Suppressor macrophage treated with lipopolysaccharide for 4 hours (primary cell): ENCODE measurements around the gene FBXW12.
"Not testable (repeated sequence)": the region's sequence is repeated elsewhere in the genome, so short reads cannot be mapped to it uniquely, and the experiment has no call there.

Experiments
- DNase-seq: peaks from one replicate; pipeline ENCODE4 v3.0.0-alpha.2; 2020

Gene FBXW12

DNA sequence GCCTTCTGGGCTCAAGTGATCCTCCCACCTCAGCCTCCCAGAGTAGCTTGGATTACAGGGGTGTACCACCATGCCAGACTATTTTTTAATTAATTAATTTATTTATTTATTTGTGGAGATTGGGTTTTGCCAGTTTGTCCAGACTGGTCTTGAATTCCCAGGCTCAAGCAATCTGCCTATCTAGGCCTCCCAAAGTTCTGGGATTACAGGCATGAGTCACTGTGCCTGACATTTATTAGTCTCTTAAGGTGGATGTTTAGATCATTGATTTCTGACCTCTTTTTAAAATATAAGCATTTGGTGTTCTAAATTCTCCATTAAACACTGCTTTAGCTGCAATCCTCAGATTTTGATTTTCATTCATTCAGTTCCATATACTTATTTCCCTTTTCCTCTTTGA is 15.6 kb downstream of the FBXW12 start:
- DNase-seq = no peak

DNA sequence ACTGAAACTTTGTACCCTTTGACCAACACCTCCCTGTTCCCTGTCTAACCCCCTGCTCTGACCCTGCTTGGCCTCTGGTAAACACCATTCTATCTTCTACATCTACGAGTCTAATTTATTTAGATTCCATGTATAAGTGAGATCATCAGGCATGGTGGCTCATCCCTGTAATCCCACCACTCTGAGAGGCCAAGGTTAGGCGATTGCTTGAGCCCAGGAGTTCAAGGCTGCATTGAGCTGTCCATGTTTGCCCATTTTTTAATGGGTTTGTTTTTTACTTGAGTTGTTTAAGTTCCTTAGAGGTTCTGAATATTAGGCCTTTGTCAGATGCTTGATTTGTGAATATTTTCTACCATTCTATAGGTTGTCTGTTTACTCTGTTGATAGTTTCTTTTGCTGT is 16.9 kb downstream of the FBXW12 start:
- DNase-seq = no peak

DNA sequence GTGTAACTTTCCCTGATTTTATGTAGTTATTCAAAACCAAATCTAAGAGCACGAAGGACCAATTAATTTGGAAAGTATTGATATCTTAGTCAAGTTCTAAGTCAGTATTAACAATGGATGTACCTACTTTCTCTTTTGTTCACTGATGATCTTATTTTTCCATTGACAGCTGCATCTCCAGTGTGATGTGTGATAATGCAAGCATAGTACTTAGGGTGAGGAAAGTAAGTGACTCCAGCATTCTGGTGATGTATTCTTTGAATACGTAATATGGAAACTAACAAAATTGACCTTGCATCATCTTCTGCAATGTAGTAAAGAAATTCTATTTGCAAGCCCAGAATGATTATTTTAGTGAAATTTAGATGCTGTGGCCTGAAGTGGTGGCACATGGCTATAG is 22.4 kb downstream of the FBXW12 start:
- peak; percentile 22 for DNase-seq

DNA sequence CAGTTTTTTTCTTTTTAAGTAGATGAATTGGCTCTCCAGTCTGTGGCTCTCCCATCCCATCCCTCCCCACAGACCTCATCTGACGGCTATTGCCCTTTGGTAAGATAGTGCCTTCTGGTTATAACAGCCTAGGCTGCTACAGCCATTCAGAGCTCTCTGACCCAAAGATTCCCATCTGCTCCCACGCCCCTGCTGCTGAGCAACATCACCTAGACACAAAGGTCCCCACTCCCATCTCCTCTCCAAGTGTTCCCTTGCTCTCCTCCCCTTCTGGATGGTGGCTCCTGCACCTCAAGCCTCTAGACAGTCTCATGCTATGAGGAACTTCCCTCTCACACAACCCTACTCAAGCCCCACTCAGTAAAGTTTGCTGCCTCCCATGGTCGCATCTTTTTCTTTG is 23.7 kb downstream of the FBXW12 start:
- no peak for DNase-seq

DNA sequence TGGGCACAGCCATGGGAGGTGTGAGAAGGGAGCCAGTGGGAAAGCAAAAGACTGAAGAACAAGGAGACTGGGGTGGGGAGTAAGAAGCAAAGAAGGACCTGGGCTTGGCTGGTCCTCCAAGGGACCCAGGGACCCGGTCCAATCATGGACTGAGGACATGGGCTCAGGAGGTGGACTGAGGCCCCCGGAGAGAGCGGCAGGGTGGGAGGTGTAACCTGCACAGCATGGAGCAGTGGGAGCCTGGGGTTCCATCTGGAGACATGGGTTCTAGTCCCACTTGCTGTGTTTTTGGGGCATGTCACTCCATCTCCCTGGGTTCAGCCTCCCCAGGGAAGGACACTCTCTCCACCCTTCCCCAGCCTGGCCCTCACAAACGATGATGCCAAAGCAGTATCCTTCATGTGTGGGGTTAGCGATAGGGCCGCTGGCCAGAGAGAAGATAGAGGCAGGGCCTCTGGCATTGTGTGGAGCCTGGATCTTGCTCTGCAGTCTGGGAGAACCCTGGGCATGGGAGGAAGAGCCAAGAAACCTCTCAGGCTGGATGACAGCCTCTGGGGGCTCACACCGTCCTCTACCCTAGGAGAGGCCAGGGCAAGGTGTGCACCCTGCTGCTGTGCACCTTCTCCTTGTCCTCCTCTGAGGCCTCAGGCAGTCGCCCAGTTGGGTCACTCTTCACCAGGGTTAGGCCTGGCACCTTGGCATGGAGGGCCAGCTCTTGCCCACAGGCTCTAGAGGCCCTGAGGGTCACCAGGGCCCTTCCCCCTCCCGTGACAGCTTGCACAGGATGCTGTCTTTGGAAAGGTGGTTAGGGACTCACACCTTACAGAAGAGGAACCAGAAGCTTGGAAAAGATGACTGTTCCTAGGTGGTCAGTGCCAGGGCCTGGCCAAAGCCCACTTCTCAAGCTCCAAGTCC is 26.0 kb downstream of the FBXW12 start:
- DNase-seq = no peak

DNA sequence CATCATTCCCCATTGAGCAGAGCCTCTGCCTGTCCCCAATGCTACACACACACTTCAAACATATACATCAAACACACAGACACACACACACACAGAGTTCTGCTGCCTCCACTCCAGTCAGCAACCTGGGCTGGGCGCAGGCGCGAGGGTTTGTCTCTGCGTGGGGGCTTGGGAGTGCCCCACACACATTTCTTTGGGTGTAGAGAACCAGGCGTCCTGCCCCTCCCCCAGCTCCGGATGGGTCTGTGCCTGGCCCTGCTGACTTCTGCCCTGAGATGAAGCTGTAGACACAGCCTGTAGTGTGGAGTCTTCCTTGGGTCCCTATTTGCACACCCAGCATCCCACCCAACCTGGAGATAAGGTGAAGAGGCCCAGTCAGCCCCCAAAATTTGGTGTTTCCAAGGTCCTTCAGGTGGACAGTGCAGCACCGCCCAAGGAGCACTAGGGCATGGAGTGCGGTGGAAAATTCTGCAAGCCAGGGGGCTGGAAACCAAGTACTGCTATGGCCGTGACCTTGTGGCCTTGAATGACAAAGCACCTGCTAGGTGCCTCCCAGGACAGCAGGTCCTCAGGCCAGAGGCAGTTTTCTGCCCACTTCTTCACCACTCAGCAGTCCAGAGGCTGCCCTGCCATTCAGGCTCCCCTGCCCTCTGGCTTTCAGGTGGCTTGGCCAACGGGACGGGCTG is 26.8 kb downstream of the FBXW12 start:
- DNase-seq = no peak

DNA sequence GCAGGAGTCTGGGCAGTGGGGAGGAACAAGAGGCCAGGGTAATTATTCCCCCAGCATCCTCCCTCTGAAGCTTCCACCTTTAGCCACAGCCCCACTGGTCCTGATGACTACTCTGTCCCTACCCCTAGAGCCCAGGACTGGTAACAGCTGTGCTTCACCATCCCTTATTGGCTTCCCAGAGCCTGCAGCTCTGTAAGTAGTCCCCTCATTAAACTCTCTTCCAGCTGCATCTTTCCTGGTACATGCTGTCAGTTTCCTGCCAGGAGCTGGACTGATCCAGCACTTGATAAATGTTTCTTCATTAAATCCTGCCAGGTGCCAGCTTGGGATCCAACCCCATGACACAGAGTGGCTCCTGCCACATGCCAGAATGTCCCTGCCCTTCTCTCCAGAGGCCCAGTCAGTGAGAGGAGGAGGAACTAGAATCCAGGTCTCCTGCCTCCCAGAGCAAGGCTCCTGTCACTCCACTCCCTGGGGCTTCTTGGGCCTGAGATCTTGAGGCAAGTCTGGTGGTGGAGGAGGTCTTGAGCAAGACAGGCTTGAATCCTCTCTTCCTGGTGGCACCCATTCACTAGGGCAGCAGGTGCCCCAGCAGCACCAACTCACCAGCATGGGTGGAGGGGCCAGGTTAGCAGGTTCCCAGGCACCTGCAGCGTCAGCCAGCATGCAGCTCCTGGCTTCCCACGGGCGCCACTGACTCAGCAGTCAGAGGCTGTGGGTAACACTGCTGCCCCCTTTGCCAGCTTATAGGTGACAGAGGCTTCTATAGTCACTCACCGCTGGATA is 27.6 kb downstream of the FBXW12 start:
- DNase-seq = no peak

DNA sequence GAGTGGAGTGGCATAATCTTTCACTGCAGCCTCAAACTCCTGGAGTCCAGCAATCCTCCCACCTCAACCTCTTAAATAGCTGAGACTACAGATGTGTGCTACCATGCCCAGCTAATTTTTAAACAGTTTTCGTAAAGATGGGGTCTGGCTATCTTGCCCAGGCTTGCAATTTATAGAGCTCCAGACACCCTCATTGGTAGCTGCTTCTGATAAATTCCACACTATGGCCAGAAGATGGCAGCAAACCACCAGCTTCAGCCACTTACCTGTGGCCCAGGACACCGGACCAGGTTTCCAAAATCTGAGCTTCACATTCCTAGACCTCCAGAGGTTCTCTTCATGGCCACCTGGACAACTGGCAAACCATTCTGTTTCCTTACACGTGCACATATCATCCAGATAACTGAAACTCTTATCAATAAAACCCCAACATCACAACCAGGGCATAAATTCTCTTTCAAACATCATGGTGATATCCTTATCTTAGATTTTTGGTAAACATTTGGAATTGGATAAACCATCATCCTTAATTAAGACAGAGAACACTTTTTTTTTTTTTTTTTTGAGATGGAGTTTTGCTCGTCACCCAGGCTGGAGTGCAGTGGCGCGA is 28.9 kb downstream of the FBXW12 start:
- peak; percentile 71 for DNase-seq

DNA sequence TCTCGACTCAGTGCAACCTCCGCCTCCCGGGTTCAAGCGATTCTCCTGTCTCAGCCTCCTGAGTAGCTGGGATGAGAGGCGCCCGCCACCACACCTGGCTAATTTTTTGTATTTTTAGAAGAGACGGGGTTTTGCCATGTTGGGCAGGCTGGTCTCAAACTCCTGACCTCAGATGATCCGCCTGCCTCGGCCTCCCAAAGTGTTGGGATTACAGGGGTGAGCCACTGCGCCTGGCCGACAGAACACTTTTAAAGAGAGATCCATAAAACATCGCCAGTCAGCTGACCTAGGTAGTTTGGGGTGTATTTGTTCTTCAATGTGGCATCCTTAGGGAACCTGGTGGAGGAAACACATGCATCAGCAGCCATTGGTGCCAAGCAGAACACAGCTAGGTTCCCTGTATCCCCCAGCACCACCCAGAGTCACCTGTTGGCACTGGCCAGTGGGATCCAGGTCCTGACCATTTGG is 29.4 kb downstream of the FBXW12 start:
- not testable (repeated sequence) for DNase-seq

DNA sequence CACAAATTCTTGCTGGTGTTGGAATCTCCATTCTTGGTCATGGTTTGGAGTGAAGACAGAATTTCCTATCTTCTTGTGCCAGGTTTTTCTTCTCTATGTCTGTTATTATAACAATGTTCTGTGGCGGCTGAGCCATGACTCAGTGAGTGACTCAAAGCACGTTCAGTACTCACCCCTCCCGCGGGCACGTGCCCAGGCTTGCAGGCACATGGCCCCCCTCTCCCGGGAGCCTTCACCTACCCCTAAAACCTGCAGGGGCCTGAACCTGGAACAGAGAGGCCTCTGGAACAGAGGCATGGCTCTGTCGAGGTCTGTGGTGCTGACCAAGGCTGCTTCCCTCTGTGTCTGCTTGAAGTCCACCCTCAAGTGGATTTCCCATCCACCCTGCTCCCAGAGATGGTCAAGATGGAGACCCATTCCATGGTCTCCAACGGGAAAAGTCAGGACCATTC is 30.3 kb downstream of the FBXW12 start:
- no peak for DNase-seq

DNA sequence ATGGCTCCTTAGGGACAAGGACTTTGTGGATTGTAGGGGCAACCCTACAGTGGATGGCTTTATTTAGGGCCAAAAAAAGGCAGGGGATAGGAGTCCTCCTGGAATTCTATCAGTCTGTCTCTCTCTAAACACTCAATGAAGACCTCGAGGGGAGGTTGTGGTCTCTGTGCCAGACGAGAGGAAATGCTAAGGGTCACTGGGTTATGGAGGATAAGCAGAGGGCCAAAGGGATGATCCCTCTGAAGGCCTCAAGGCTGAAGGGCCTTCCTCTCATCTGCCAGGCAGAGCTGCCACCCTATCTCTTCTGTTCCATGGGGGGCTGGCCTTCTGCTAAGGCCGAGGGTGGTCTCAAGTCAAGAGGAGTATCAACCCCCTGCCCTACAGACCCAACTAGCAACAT is 30.9 kb downstream of the FBXW12 start:
- no peak for DNase-seq

DNA sequence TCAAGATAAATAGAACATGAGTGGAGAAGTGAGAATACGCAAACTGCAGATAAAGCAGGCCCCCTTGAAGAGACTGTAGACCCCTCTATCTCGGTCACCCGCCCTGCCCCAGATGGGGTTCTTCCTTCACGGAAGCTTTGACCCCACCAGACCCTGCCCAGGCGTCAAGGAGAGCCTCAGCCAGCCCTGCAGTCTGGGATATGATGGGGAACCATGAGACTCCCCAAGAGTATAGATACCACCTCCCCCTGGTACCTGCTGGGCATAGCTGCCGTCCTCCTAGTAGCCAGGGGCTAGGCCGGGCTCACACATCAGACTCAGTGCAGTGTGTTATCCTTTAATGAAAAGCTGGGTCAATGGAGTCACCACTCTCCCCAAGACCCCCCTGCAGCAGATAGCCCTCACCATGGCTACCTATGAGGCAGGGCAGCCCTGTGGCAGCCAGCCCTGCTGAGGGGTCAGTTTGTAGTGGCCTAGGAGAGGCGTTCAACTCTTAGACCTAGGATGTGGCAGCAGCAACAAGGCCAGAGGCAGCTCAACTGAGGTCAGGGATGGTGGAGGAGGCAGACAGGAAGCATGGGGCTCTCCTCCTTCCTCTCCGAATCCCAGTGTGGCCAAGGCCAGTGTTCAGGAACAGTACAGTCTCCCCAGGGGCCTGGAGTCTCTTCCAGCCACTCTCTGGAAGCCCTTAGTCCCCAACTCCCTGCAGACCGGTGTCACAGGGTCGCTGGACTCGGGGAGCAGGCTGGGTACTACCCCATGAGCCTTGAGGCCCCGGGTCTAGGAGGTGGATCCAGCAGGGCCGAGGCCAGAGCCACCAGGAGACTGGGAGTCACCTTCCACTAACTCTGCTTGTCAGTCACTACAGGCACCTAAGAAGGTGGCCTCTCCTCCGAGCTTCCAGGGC is 31.8 kb downstream of the FBXW12 start:
- DNase-seq = no peak

DNA sequence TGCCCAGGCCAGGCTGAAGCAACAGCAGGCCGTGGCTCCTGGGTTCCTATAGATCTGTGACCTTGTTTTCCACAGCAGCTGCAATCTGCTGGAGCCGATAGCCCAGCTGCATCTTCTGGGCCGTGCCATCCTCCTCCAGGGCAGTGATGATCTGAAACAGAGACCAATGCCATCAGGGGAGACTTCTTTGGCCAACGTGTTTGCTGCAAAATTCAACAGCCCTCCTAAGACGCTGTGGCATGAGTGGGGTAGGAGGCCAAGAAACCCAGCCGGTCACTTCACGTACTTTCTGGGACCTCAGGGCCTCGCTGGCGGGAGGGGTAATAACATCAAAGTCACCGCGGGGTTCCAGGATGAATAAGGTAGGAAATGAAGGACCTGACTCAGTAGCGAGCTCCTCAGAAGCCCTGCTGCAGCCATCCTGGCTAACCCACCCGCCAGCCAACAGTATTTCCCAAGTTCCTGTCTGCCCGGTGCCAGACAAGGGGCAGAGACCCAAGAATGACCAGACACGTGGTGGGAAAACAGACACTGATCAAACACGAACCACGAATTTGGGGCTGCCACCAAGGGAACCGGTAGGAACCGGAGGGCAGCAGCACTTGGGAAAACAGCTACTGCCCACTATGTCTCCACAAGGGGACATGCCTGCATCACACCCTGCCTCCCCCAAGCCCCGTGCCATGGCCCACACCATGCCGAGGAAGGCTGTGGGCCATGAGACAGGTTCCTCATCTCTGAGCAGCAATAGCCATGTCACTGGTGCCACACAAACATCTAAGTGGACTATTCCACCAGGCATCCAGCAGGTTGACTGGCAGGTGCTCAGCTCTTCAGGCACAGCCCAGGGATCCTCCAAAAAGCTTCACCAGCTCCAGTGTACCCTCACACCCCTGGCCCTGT is 32.7 kb downstream of the FBXW12 start:
- DNase-seq = no peak

DNA sequence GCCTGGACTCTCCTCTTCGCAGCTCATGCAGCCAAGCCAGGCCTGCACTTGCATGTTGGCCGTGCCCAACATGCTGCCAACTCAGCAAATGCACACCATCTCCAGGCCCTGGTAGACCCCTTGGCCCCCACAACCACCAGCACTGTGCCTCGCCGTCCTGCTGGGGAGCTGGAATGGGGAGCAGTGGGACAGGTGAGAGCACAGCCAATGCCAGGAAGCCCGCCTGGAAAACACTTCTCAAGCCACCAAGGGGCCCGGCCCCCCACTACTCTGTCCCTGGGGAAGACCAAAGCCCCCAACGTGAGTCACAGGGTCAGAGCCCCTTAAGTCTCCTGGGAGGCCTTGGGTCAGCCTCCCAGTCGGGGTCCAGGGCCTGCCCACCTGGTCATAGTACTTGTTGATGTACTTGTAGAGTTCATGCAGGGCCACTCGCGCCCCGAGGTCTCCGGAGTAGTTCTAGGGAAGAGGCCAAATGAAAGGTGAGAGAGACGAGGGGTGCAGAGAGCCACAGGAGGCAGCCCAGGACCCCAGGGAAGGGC is 33.4 kb downstream of the FBXW12 start:
- DNase-seq = no peak

DNA sequence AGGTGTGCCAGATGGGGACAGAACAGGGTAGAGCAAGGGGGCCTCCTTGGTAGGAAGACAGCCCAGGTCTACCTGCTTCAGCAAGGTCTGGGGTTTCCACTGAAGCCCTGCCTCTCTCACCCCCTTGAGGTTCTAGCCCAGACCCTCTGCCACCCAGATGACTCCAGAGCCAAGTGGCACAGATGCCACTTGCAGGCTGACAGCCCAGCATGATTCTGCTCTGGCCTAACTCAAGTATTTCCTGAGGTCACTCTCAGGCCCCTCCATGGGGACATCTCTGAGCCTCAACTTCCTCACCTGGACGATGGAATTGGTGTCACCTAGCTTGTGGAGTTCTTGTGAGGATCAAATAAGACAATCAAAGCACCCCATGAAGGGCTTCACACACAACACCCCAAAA is 34.0 kb downstream of the FBXW12 start:
- DNase-seq = no peak

DNA sequence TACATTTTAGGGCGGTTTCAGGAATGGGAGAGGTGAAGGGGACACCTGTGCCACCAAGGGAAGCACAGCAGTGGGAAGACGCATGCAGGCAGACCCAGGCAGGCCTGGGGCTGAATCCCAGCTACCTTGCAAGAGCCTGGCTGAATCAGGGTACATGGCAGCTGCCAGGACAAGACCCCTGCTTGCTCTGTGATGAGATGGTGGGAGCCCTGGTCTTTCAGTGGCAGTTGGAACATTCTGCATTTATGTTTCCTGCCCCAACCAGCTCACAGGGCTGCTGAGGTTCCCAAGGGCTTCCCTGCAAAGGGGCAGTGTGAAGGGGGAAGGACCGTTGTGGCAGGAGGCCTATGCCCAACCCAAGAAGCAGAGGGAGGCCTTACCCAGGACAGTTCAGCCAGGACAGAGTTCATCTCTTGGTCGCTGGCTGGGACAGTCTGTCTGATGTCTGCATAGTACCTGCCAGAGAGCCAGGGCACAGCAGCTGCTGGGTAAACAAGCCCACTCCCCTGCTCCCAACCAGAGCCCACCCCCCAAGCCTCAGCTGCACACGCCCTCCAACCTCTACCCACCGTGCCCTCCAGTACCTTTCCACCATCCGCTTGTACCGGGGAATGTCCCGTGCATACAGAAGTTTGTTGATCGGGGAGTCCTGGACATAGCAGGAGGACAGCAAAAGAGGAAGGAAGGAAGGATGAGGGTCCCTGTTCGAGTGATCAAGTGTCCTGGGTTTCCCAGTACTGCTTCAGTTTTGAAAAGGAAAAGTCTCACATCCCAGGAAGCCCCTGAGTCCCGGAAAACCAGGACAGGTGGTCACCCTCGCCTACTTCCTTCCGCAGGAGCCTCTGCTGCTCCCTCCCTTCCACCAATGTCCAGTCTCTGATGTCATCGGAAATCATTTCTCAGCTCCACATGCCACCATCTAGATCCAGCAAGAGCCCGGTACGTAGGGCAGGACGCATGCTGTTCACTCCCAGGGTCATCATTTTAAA is 34.7 kb downstream of the FBXW12 start:
- DNase-seq = no peak

DNA sequence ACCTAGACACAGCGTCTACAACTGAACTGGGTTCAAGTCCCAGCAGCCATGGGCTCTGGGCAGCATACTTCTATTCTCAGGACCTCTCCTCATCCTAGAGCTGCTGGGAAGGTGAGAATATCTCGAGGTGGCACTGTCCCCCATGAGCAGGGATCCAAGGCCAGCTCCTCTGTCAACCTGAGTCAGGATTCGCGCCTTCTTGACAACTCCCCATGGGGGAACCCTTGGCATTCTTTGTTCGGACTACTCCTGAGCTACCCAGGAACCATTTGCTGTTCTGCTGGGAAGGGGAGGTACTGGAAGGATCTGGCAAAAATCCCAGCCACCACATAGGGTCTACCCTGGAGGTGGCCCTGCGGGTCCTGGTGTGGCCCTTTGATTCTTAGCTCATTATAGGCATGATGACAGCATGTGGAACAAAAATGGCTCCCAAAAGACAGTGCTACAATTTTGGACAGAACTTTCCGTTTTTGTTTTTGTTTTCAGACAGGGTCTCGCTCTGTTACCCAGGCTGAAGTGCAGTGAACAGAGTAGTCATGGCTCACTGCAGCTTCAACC is 35.6 kb downstream of the FBXW12 start:
- no peak for DNase-seq

DNA sequence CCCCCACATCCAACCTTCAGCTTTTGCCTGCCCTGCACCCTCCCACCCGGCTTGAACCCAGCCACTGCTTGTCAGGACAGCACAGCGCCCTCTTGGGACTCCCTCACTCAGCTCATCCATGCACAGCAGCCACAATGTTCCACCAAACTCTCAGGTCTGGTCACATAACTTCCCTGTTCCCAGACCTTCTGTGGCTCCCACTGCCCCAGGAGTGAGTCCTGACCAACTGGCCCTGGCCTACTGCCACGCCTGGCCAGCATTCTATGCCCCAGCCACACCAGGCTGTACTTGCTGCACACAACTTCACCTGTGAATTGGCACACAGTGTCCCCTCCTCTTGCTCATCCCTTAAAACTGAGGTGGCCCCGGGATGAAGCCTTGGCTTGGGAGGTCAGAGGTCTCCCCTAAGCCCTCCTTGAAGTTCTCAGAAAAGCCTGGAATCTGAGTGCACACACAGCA is 36.8 kb downstream of the FBXW12 start:
- no peak for DNase-seq
